H1 (cell line): ENCODE results near the gene PACS1. TPM values are rescaled to one million over a fixed set of nuclear protein-coding genes. Genes with fewer than 3 reads are reported as not detected.

Source experiments
- BACH1 ChIP-seq: IDR thresholded peaks from 2 replicates; pipeline ENCODE4 v1.6.1; 2012; ENCODE audit warnings: low read length, improper control_type of control experiment
- BRCA1 ChIP-seq: IDR thresholded peaks from 2 replicates; pipeline ENCODE4 v1.6.1; 2012; ENCODE audit warnings: low read depth, low read length, improper control_type of control experiment
- EGR1 ChIP-seq: IDR thresholded peaks from 2 replicates; pipeline ENCODE4 v1.6.1; 2011; ENCODE audit warnings: low read depth, low read length, borderline replicate concordance
- KDM4A ChIP-seq: IDR thresholded peaks from one replicate; pipeline ENCODE4 v1.7.1; 2012; ENCODE audit warnings: low read depth, mild to moderate bottlenecking, moderate library complexity, low read length, inconsistent platforms; ENCODE audit not compliant: severe bottlenecking
- MAFK ChIP-seq: IDR thresholded peaks from 2 replicates; pipeline ENCODE4 v1.6.1; 2012; ENCODE audit warnings: low read depth, mild to moderate bottlenecking, improper control_type of control experiment, low read length
- POLR2AphosphoS5 ChIP-seq: IDR thresholded peaks from 2 replicates; pipeline ENCODE4 v1.6.1; 2011; ENCODE audit warnings: low read depth, low read length
- POU5F1 ChIP-seq: IDR thresholded peaks from 2 replicates; pipeline ENCODE4 v1.6.1; 2011; ENCODE audit warnings: low read depth, mild to moderate bottlenecking, low read length, moderate library complexity
- SIX5 ChIP-seq: IDR thresholded peaks from 2 replicates; pipeline ENCODE4 v1.6.1; 2011; ENCODE audit warnings: mild to moderate bottlenecking, low read depth, low read length
- TEAD4 ChIP-seq: IDR thresholded peaks from 2 replicates; pipeline ENCODE4 v1.6.1; 2012; ENCODE audit warnings: low read depth, low read length, inconsistent platforms, mixed read lengths
- polyA plus RNA-seq, 7 experiments: library from polyadenylated mRNA; depleted of rRNA in 3 of 7; stranded (reverse) in 5 of 7; unstranded in 2 of 7; fragments of >200 nt in 5 of 7; fragments of 200-250 nt in 2 of 7; gene quantifications; 1 replicate in 5 of 7; 2 replicates in 1 of 7; 4 replicates in 1 of 7; pipeline versions ENCODE4 v1.2.1 to v1.2.3, GENCODE V29; 2011 to 2013; ENCODE audit warnings: missing spikeins in 2 of 7, mixed read lengths in 2 of 7
- total RNA-seq: library from RNA; stranded (reverse); fragmentation: NEBNext Ultra II Directional; extraction: Animal tissue kit (Norgen Biotek cat#: 25700); gene quantifications from 2 replicates; pipeline ENCODE4 v1.2.1, GENCODE V29; 2021
- TF ChIP-seq, protein P1 (sequence below): IDR thresholded peaks from 2 replicates; pipeline ENCODE4 v1.6.1; 2012; ENCODE audit warnings: inconsistent platforms

The PACS1 gene
- total and polyA plus RNA-seq, 2 of the 8 experiments (the other 6 are each of a cell fraction or from before 2014, with no cell fraction given), result 11.5 to 36.0 TPM

DNA sequence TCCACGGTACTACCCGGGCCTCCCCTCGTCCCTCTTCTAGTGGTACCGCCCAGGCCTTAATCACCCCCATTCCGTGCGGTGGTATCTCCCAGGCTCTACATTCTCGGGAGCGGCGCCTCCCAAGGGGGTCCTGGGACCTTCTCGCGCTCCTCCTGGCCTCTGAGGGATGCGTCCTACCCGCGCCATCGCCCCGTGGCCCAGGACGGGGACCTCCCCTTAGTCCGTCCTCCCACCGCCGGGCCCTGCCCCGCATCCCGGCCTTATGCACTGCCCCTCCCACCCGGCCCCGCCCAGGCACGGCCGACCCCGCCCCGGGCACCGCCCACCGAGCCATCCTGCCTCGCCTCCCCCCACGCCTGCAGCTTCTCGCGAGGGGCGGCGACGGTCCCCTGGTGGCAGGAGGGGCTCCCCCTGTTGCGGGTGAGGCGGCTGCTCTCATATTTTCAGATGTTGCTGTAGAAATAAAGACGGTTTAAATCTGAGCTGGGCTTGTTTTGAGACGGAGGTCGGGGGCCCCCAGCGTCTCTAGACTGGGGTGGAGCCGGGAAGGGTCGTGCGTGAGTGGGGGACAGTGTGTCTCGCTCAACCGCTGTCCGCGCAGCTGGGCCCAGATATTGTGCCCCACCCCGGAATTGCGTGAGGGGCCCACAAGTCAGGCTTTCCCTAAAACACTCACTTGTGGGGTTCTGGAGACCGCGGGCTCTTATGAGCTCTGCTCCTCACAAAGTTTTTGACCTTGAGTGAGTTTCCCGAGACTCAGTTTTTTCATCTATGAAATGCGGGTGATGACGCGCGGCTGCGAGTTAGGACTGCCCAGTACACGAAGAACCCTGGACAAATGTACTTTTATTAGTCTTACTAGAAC lies 197.5 kb downstream of the PACS1 start (continued):
- TF ChIP-seq POLR2AphosphoS5 (no peak), MAFK (no peak), SIX5 (peak; percentile 12; the same call in 1 of the 2 replicates), KDM4A (peak; percentile 72), EGR1 (no peak), BACH1 (peak; percentile 52), POU5F1 (no peak), BRCA1 (peak; percentile 62; the same call in 1 of the 2 replicates), TEAD4 (peak; percentile 61)
- TF ChIP-seq, protein P1, sequence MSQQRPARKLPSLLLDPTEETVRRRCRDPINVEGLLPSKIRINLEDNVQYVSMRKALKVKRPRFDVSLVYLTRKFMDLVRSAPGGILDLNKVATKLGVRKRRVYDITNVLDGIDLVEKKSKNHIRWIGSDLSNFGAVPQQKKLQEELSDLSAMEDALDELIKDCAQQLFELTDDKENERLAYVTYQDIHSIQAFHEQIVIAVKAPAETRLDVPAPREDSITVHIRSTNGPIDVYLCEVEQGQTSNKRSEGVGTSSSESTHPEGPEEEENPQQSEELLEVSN, result no peak
